Activated naive CD4-positive, alpha-beta T cell treated with anti-CD3 and anti-CD28 coated beads, Interleukin-2, amount 10 ng/mL, durations not matched to agents 7 days and 5 days (primary cell): ENCODE measurements around the gene PICK1.

Experiments used
- CTCF ChIA-PET: fragments of 350-600 bp; sonication (Branson Sonifier 250); formaldehyde crosslinking; loops from one replicate; lab custom pipeline; 2021; ENCODE audit warnings: antibody characterized with exemption; lab: Charles Lee
- DNase-seq: peaks from one replicate; pipeline ENCODE4 v3.0.0-alpha.2; 2020
- H3K27ac Mint-ChIP-seq: one replicate; pipeline ENCODE4 v1.8.0; 2021; ENCODE audit warnings: mild to moderate bottlenecking, moderate library complexity, mixed read lengths
- H3K27me3 Mint-ChIP-seq: one replicate; pipeline ENCODE4 v1.8.0; 2021; ENCODE audit warnings: mild to moderate bottlenecking, mixed read lengths
- H3K36me3 Mint-ChIP-seq: one replicate; pipeline ENCODE4 v1.8.0; 2021; ENCODE audit warnings: mixed read lengths
- H3K4me1 Mint-ChIP-seq: one replicate; pipeline ENCODE4 v1.8.0; 2021; ENCODE audit warnings: mixed read lengths
- H3K4me3 Mint-ChIP-seq: one replicate; pipeline ENCODE4 v1.8.0; 2021; ENCODE audit warnings: mild to moderate bottlenecking, moderate library complexity, mixed read lengths
- H3K9me3 Mint-ChIP-seq: one replicate; pipeline ENCODE4 v1.8.0; 2021; ENCODE audit warnings: mixed read lengths

PICK1 gene

DNA sequence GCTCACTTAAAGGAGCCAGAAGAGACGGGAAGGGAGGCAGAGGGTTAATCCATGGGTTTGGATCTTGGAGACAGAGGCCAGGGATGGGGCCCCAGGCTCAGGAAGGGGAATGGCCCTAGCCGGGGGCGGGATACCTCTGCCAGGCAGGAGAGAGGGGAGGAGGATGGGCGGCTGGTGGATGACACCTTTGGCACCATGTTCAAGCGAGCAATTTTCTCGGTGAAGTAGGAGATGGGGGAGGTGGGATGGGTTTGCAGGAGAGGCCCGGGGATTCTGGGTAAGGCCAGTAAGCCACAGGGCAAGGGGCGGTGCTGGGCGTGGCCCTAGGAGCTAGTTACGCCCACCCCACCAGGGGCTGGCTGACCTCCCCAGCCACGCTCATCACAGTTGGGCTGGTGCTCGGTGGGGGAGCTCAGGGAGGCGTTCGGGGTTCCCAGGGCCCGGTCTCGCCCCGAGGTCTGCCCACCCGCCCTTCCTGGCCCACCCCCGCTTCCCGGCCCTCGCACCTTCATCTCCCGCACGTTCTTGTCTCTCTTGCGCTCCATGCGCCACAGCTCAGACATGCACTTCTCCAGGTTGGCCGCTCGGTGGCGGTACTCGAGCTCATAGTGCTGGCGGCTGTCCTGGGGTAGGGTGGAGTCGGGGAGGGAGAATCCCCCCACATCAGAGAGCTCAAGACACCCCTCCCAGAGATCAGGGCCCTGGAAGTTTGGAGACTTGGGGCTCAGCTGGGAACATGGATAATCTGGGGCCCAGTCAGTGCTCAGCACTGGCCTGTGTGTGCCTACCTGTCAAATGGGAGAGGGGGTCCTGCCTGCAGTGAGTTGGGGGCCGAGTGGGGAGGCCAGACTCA, 40.6 kb downstream of the PICK1 start:
- CTCF ChIA-PET: interaction anchor here (1.0 to 1.3 kb wide), 2 partner anchors 41 to 131 kb away, joined by 3 read pairs; partner anchors contain the start of gene PICK1
- H3K4me3 Mint-ChIP-seq: no peak overlapping the region
- H3K4me1 Mint-ChIP-seq: no peaks in the 10 kb centered on the region
- no peak for DNase-seq
- H3K9me3 Mint-ChIP-seq: no peaks in the 10 kb centered on the region
- H3K27ac Mint-ChIP-seq: no peak overlapping the region
- no peaks in the 10 kb centered on the region for H3K27me3 Mint-ChIP-seq
- no peaks in the 10 kb centered on the region for H3K36me3 Mint-ChIP-seq

DNA sequence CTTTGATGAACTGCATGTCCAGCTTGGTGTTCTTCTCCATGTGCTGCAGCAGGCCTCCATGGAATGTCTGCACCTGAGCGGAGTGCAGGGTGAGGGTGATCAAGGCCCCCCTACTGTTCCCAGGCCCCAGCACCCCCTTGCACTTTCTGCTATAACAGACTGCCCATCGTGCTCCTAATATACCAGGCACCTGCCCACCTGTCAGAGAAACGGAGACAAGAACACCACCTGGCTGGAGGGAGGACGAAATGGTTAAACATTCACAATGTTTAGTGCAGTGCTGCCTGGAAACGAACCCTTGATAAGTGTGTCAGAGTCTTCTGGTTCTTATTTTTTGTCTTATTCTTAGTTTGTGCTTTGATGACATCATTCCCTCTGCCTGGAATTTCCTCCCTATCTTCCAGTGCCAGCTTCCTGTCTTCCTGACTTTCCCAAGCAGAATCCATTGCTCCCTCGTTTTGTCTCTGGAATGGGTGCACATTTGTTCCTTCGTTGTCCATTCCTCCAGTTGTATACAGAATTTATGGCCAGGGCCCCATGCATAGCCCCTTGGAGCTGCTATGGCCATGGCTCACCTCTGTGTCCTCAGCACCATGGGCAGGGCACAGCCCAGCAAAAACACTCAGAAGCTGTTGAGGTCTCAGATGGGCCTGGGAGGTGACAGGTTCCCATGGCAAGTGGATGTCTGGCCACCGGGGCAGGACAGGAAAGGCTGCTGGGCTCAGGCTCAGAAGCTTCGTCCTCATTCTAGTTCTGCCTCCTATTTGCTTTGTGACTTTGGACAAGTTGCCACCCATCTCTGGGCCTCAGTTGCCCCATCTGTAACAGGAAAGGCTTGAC, 41.4 kb downstream of the PICK1 start:
- H3K4me1 Mint-ChIP-seq: no peaks in the 10 kb centered on the region
- H3K36me3 Mint-ChIP-seq: no peaks in the 10 kb centered on the region
- no peak for DNase-seq
- H3K27me3 Mint-ChIP-seq: no peaks in the 10 kb centered on the region
- no peaks in the 10 kb centered on the region for H3K9me3 Mint-ChIP-seq
- H3K27ac Mint-ChIP-seq: no peak overlapping the region
- CTCF ChIA-PET: interaction anchor here (1.0 to 4.3 kb wide), 3 partner anchors 41 to 132 kb away, joined by 3 to 14 read pairs (median 3); partner anchors contain the start of gene PICK1
- H3K4me3 Mint-ChIP-seq: no peak overlapping the region

DNA sequence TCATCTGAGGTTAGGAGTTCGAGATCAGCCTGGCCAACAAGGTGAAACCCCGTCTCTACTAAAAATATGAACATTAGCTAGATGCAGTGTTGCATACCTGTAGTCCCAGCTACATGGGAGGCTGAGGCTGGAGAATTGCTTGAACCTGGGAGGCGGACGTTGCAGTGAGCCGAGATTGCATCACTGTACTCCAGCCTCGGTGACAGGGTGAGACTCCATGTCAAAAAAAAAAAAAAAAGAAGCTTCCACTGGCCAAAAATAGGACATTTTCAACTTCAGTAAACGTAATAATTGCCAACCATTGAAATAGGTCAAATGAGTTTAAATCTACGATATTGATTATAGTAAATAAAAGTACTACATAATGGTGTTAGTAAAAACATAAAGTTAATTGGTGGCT, 46.4 kb downstream of the PICK1 start:
- no peaks in the 10 kb centered on the region for H3K9me3 Mint-ChIP-seq
- CTCF ChIA-PET: interaction anchor here (0.6 to 2.6 kb wide), 4 partner anchors 9 to 52 kb away, joined by 3 to 12 read pairs (median 4); no protein-coding TSS in a partner anchor
- H3K4me3 Mint-ChIP-seq: no peak overlapping the region
- no peak for DNase-seq
- H3K36me3 Mint-ChIP-seq: no peaks in the 10 kb centered on the region
- peaks cover 3% of the 10 kb centered on the region for H3K27me3 Mint-ChIP-seq
- H3K27ac Mint-ChIP-seq: no peak overlapping the region
- peaks cover 7% of the 10 kb centered on the region for H3K4me1 Mint-ChIP-seq

- no peaks in the 10 kb centered on the region for H3K36me3 Mint-ChIP-seq
- H3K4me1 Mint-ChIP-seq: peaks cover 7% of the 10 kb centered on the region
- DNase-seq: no peak
- no peak overlapping the region for H3K27ac Mint-ChIP-seq
- no peaks in the 10 kb centered on the region for H3K9me3 Mint-ChIP-seq
- H3K4me3 Mint-ChIP-seq: no peak overlapping the region
- peaks cover 3% of the 10 kb centered on the region for H3K27me3 Mint-ChIP-seq
- CTCF ChIA-PET: interaction anchor here (0.6 to 2.6 kb wide), 4 partner anchors 11 to 52 kb away, joined by 3 to 12 read pairs (median 4); no protein-coding TSS in a partner anchor
Measured at GRCh38 chr22:38104084-38104483, 46.9 kb downstream of the PICK1 start.

GRCh38 chr22:38106814-38107578, 49.8 kb downstream of the PICK1 start:
- Mint-ChIP-seq H3K9me3 (no peaks in the 10 kb centered on the region), H3K27me3 (peaks cover 3% of the 10 kb centered on the region), H3K4me3 (no peak overlapping the region), H3K27ac (no peak overlapping the region), H3K36me3 (no peaks in the 10 kb centered on the region), H3K4me1 (peaks cover 7% of the 10 kb centered on the region)
- CTCF ChIA-PET: no interaction called here
- no peak for DNase-seq

- no peak overlapping the region for H3K4me3 Mint-ChIP-seq
- CTCF ChIA-PET: no interaction called here
- peaks cover 7% of the 10 kb centered on the region for H3K4me1 Mint-ChIP-seq
- H3K27ac Mint-ChIP-seq: no peak overlapping the region
- no peak for DNase-seq
- H3K36me3 Mint-ChIP-seq: no peaks in the 10 kb centered on the region
- peaks cover 3% of the 10 kb centered on the region for H3K27me3 Mint-ChIP-seq
- H3K9me3 Mint-ChIP-seq: no peaks in the 10 kb centered on the region
Measured at GRCh38 chr22:38107692-38108515, 50.7 kb downstream of the PICK1 start.

DNA sequence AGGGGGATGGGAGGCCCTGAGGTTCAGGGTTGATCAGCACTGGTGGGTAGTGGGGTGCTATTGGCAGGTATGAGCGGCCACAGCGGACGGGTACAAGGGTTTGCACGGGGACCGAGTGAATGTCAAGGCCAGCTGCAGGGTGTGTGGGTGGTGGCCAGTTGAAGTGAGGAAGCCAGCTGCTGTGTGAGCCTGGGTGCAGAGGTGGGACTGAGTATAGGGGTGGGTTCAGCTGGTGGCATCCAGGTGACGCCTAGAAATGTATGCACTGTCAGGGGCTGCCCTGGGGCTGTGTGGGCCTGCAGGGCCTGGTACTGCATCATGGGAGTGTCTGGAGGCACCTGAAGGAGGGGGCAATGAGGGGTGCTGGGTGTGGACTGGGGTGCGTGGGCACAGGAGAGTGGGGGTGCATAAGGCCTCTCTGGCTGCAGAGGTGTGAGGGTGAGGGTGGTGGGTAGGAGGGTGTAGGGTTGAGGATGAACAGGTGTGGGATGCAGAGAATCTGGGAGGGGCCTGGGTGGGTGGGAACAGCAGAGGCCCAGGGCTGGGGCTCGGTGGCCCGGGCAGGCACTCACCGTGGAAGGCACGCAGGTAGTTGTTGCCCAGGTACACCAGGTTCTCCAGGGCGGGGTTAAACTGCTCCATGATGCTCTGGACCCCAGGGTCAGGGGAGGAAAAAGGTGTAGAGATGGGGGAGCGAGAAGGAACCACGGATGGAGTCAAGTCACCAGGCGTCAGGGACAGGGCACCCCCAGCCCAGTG, 51.5 kb downstream of the PICK1 start:
- H3K9me3 Mint-ChIP-seq: no peaks in the 10 kb centered on the region
- peaks cover 3% of the 10 kb centered on the region for H3K27me3 Mint-ChIP-seq
- no peak for DNase-seq
- H3K4me3 Mint-ChIP-seq: no peak overlapping the region
- peaks cover 7% of the 10 kb centered on the region for H3K4me1 Mint-ChIP-seq
- peak overlapping the region; percentile 14 for H3K27ac Mint-ChIP-seq
- CTCF ChIA-PET: interaction anchor here (1.0 kb wide), 1 partner anchor 9 kb away, joined by 3 read pairs; no protein-coding TSS in a partner anchor
- no peaks in the 10 kb centered on the region for H3K36me3 Mint-ChIP-seq

DNA sequence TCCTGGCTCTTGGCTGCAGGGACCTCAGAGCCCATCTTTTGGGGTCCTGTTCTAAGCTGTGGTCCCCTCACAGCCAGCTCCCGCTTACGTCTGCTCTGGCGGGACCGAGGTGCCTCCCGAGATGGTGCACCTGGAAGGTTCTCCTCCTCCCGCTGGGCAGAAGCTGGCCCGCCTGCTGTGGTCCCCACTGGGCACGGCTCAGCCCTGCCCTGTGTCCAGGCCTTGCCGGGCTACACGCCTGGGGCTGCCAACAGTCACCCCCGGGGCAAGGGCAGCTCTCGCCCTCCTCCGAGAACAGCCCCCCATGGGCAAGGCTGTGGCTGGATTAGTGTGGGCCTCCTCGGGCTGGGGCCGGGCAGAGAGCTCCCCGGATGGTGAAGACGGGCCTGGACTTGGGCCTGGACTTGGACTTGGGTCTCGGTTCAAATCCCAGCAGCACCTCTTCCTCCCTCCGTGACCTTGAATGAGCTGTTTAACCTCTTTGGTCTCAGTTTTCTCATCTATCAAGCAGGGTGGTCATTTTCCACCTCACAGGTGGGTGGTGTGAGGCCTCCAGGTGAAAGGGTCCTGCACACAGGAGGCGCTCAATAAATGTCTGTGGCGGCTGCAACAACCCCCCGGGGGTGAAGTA, 52.3 kb downstream of the PICK1 start:
- Mint-ChIP-seq H3K27ac (peak overlapping the region; percentile 64), H3K4me3 (no peak overlapping the region), H3K27me3 (no peaks in the 10 kb centered on the region), H3K4me1 (peaks cover 5% of the 10 kb centered on the region), H3K36me3 (peaks cover 2% of the 10 kb centered on the region), H3K9me3 (no peaks in the 10 kb centered on the region)
- CTCF ChIA-PET: interaction anchor here (1.0 to 2.0 kb wide), 2 partner anchors 9 to 58 kb away, joined by 3 to 6 read pairs; no protein-coding TSS in a partner anchor
- no peak for DNase-seq

DNA sequence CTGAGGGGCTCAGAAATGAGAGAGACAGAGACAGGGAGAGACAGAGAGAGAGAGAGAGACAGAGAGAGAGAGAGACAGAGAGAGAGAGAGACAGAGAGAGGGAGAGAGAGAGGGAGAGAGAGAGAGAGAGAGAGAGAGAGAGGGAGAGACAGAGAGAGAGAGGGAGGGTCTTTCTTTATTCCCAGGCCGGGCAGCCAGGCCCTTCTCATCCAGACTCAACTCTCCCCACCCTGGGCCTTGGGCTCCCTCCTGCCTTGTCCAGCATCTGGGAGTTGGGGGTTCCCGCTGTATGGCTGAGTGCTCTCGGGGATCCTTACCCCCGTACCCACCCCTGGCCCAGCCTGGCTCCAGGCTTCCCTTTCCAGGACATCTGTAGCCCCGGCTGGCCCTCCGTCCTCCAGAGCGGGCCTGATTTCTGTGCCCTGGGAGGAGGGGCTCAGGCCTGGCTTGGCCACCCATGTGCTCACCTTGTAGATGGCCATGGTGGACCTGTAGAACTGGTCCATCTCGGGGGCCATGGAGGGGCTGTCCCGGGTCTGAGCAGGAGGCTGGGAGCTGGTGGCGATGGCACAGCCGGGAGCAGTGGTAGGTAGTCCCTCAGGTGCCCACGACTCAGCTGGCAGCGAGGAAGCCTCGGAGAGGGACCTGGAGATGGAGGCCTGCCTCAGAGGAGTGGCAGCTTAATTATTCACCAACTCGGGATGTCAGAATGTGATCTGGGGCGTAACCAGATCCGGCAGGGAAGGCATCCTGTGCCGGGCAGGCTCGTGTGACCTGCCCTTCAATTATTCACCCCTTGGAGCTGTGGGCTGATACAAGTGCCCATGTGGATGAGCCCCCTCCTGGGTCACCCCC, 53.0 kb downstream of the PICK1 start, which contains the start of gene BAIAP2L2:
TSS of gene BAIAP2L2 (minus strand) at position 677 of the 855 bp plus-strand sequence. CDS start at position 518, 159 bp downstream.
- peak within 1 kb of the TSS; percentile 64 for H3K27ac Mint-ChIP-seq

GRCh38 chr22:38110863-38111852, 54.0 kb downstream of the PICK1 start:
- Mint-ChIP-seq H3K27me3 (no peaks in the 10 kb centered on the region), H3K9me3 (no peaks in the 10 kb centered on the region), H3K4me1 (peaks cover 3% of the 10 kb centered on the region), H3K4me3 (no peak overlapping the region), H3K27ac (no peak overlapping the region), H3K36me3 (peaks cover 6% of the 10 kb centered on the region)
- DNase-seq: no peak
- CTCF ChIA-PET: interaction anchor here (0.7 to 4.9 kb wide), 4 partner anchors 10 to 118 kb away, joined by 4 to 40 read pairs (median 8); no protein-coding TSS in a partner anchor

More for the DNA sequence above, 53.0 kb downstream of the PICK1 start, which contains the start of gene BAIAP2L2:
- no peak for DNase-seq
- H3K36me3 Mint-ChIP-seq: peaks cover 4% of the 10 kb centered on the region
- H3K4me3 Mint-ChIP-seq: no peak within 1 kb of the TSS
- H3K4me1 Mint-ChIP-seq: peaks cover 3% of the 10 kb centered on the region
- CTCF ChIA-PET: interaction anchor here (1.0 to 2.0 kb wide), 2 partner anchors 10 to 58 kb away, joined by 3 to 6 read pairs; no protein-coding TSS in a partner anchor
- H3K27me3 Mint-ChIP-seq: no peaks in the 10 kb centered on the region
- H3K9me3 Mint-ChIP-seq: no peaks in the 10 kb centered on the region
